Calu3 (cell line): Measurements from ENCODE around the gene KCTD15. TPM values are rescaled to one million over a fixed set of nuclear protein-coding genes. Genes with fewer than 3 reads are reported as not detected.

ENCODE experiments used
- BruUV-seq: library from RNA; stranded (reverse); fragments of 400-500 nt; replicated peaks from 2 replicates; lab custom pipeline; 2021; lab: Mats Ljungman, UMichigan
- CTCF ChIA-PET: fragments of 300-600 bp; sonication (Branson Sonifier 250); formaldehyde crosslinking; loops from one replicate; lab custom pipeline; 2022; ENCODE audit warnings: antibody characterized with exemption; lab: Charles Lee
- DNase-seq: peaks from one replicate; pipeline ENCODE4 v3.0.0; 2022
- H3K27ac Mint-ChIP-seq: one replicate; pipeline ENCODE4 v1.8.0; 2022; ENCODE audit warnings: mixed read lengths; ENCODE audit not compliant: unreplicated experiment
- H3K27me3 Mint-ChIP-seq: one replicate; pipeline ENCODE4 v1.8.0; 2022; ENCODE audit warnings: mixed read lengths; ENCODE audit not compliant: unreplicated experiment
- H3K36me3 Mint-ChIP-seq: one replicate; pipeline ENCODE4 v1.8.0; 2022; ENCODE audit warnings: mild to moderate bottlenecking, moderate library complexity, mixed read lengths; ENCODE audit not compliant: insufficient read depth, unreplicated experiment
- H3K4me1 Mint-ChIP-seq: one replicate; pipeline ENCODE4 v1.8.0; 2022; ENCODE audit warnings: mild to moderate bottlenecking, low read depth, mixed read lengths; ENCODE audit not compliant: unreplicated experiment
- H3K4me3 Mint-ChIP-seq: one replicate; pipeline ENCODE4 v1.8.0; 2022; ENCODE audit warnings: mild to moderate bottlenecking, low read depth, moderate library complexity, mixed read lengths; ENCODE audit not compliant: unreplicated experiment
- H3K9me3 Mint-ChIP-seq: one replicate; pipeline ENCODE4 v1.8.0; 2022; ENCODE audit warnings: low read depth, mixed read lengths; ENCODE audit not compliant: unreplicated experiment
- CTCF ChIP-seq: fragments of 200-600 bp; IDR thresholded peaks from one replicate; pipeline ENCODE4 v1.8.0; 2022; ENCODE audit warnings: antibody characterized with exemption; ENCODE audit not compliant: unreplicated experiment
- intact Hi-C: fragments of 100-400 bp; cut with micrococcal nuclease; formaldehyde crosslinking; loops from one replicate; pipeline ENCODE4 v1.10.0; 2022; ENCODE audit not compliant: unreplicated experiment
- total RNA-seq: library from RNA; stranded (reverse); gene quantifications from 2 replicates; pipeline ENCODE4 v1.2.3, GENCODE V29; 2022

Gene KCTD15
- total RNA-seq, 1 experiment from 2014 or later: 18.6 TPM

DNA sequence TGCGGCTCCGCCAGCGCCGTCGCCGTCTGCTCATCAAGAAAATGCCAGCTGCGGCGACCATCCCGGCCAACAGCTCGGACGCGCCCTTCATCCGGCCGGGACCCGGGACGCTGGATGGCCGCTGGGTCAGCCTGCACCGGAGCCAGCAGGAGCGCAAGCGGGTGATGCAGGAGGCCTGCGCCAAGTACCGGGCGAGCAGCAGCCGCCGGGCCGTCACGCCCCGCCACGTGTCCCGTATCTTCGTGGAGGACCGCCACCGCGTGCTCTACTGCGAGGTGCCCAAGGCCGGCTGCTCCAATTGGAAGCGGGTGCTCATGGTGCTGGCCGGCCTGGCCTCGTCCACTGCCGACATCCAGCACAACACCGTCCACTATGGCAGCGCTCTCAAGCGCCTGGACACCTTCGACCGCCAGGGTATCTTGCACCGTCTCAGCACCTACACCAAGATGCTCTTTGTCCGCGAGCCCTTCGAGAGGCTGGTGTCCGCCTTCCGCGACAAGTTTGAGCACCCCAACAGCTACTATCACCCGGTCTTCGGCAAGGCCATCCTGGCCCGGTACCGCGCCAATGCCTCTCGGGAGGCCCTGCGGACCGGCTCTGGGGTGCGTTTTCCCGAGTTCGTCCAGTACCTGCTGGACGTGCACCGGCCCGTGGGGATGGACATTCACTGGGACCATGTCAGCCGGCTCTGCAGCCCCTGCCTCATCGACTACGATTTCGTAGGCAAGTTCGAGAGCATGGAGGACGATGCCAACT lies 24.4 kb upstream of the KCTD15 start:
- BruUV-seq: no TSS peak
- Mint-ChIP-seq H3K9me3 (no peaks in the 10 kb centered on the region), H3K4me1 (no peaks in the 10 kb centered on the region), H3K36me3 (no peaks in the 10 kb centered on the region), H3K27me3 (peaks cover 74% of the 10 kb centered on the region), H3K27ac (no peak overlapping the region), H3K4me3 (no peak overlapping the region)
- intact Hi-C loops: loop anchor here (5.0 kb wide), 1 partner anchor 530 kb away; no protein-coding TSS in a partner anchor
- DNase-seq: no peak
- CTCF ChIA-PET: interaction anchor here (5.7 kb wide), 1 partner anchor 342 kb away, joined by 49 read pairs; no protein-coding TSS in a partner anchor
- TF ChIP-seq CTCF: no peak

DNA sequence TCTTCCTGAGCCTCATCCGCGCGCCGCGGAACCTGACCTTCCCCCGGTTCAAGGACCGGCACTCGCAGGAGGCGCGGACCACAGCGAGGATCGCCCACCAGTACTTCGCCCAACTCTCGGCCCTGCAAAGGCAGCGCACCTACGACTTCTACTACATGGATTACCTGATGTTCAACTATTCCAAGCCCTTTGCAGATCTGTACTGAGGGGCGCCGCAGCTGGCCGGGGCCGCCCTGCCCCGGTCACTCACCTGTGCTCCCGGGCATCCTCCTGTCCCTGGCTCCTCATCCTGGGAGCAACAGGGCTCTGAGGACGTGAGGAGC lies 23.9 kb upstream of the KCTD15 start:
- H3K36me3 Mint-ChIP-seq: no peaks in the 10 kb centered on the region
- CTCF ChIA-PET: no interaction called here
- BruUV-seq: no TSS peak
- intact Hi-C loops: loop anchor here (5.0 kb wide), 1 partner anchor 531 kb away; no protein-coding TSS in a partner anchor
- no peak for TF ChIP-seq CTCF
- no peak for DNase-seq
- H3K4me1 Mint-ChIP-seq: no peaks in the 10 kb centered on the region
- no peaks in the 10 kb centered on the region for H3K9me3 Mint-ChIP-seq
- H3K27ac Mint-ChIP-seq: no peak overlapping the region
- peaks cover 69% of the 10 kb centered on the region for H3K27me3 Mint-ChIP-seq
- no peak overlapping the region for H3K4me3 Mint-ChIP-seq

GRCh38 chr19:33773704-33774624 lies 22.7 kb upstream of the KCTD15 start:
- peaks cover 4% of the 10 kb centered on the region for H3K36me3 Mint-ChIP-seq

More at GRCh38 chr19:33773704-33774624, 22.7 kb upstream of the KCTD15 start:
- Mint-ChIP-seq H3K27me3 (peaks cover 69% of the 10 kb centered on the region), H3K27ac (no peak overlapping the region), H3K9me3 (no peaks in the 10 kb centered on the region), H3K4me1 (peaks cover 9% of the 10 kb centered on the region), H3K4me3 (no peak overlapping the region)
- TF ChIP-seq CTCF: no peak
- intact Hi-C loops: loop anchor here (5.0 kb wide), 1 partner anchor 532 kb away; no protein-coding TSS in a partner anchor
- BruUV-seq: no TSS peak
- CTCF ChIA-PET: no interaction called here
- no peak for DNase-seq
